Keratinocyte (primary cell): Measurements from ENCODE around the gene FNIP2. TPM values are rescaled to one million over a fixed set of nuclear protein-coding genes. Genes with fewer than 3 reads are reported as not detected.

Experiments
- DNase-seq: peaks from one replicate; pipeline ENCODE4 v3.0.0-alpha.2; 2011; ENCODE audit warnings: low read depth, missing footprints, low spot score
- FAIRE-seq: peaks from 2 replicates; lab custom pipeline; 2011; peaks lifted over from hg19 to GRCh38; lab: Jason Lieb, UNC
- H2AFZ ChIP-seq: 2 replicates; pipeline ENCODE4 v1.6.0; 2012; ENCODE audit warnings: low read length, control low read depth, inconsistent platforms; ENCODE audit not compliant: control insufficient read depth
- H3K27ac ChIP-seq: 2 replicates; pipeline ENCODE4 v1.5.1; 2011; ENCODE audit warnings: low read length; ENCODE audit not compliant: control insufficient read depth, insufficient read depth
- H3K27me3 ChIP-seq: 3 replicates; pipeline ENCODE4 v1.6.0; 2011; ENCODE audit warnings: low read length; ENCODE audit not compliant: control insufficient read depth, insufficient read depth; ENCODE audit errors: extremely low read depth
- H3K36me3 ChIP-seq, 2 experiments: 2 replicates in 1 of 2; 3 replicates in 1 of 2; pipeline ENCODE4 v1.5.1; 2011; ENCODE audit warnings: low read length in 2 of 2, mild to moderate bottlenecking in 1 of 2; ENCODE audit not compliant: control insufficient read depth in 2 of 2, insufficient read depth in 2 of 2; ENCODE audit errors: extremely low read depth in 1 of 2
- H3K4me1 ChIP-seq: 3 replicates; pipeline ENCODE4 v1.5.1; 2011; ENCODE audit warnings: low read length; ENCODE audit not compliant: control insufficient read depth, insufficient read depth; ENCODE audit errors: extremely low read depth
- H3K4me2 ChIP-seq: 3 replicates; pipeline ENCODE4 v1.6.0; 2011; ENCODE audit warnings: low read depth, low read length; ENCODE audit not compliant: control insufficient read depth, insufficient read depth; ENCODE audit errors: extremely low read depth
- H3K4me3 ChIP-seq, 3 experiments: fragments of 200-600 bp in 1 of 3; sonication (generic) in 1 of 3; 2 replicates in 2 of 3; 3 replicates in 1 of 3; pipeline ENCODE4 v1.5.1; 2011 to 2016; ENCODE audit warnings: low read length in 3 of 3, mild to moderate bottlenecking in 3 of 3, control low read depth in 2 of 3, inconsistent platforms in 1 of 3, low read depth in 1 of 3, mixed read lengths in 1 of 3, mixed run types in 1 of 3, moderate library complexity in 1 of 3; ENCODE audit not compliant: control insufficient read depth in 2 of 3, insufficient read depth in 2 of 3; ENCODE audit errors: extremely low read depth in 1 of 3
- H3K79me2 ChIP-seq: 2 replicates; pipeline ENCODE4 v1.6.0; 2012; ENCODE audit warnings: low read length; ENCODE audit not compliant: control insufficient read depth, insufficient read depth
- H3K9ac ChIP-seq: 3 replicates; pipeline ENCODE4 v1.6.0; 2011; ENCODE audit warnings: low read length; ENCODE audit not compliant: control insufficient read depth, insufficient read depth; ENCODE audit errors: extremely low read depth
- H3K9me1 ChIP-seq: 3 replicates; pipeline ENCODE4 v1.6.0; 2011; ENCODE audit warnings: low read length; ENCODE audit not compliant: control insufficient read depth, insufficient read depth; ENCODE audit errors: extremely low read depth
- H3K9me3 ChIP-seq: 2 replicates; pipeline ENCODE4 v1.5.1; 2012; ENCODE audit warnings: low read depth, low read length; ENCODE audit not compliant: control insufficient read depth
- H4K20me1 ChIP-seq: 3 replicates; pipeline ENCODE4 v1.6.0; 2011; ENCODE audit warnings: low read length; ENCODE audit not compliant: control insufficient read depth, insufficient read depth; ENCODE audit errors: extremely low read depth
- EZH2 ChIP-seq: IDR thresholded peaks from one replicate; pipeline ENCODE4 v1.6.1; 2012; ENCODE audit warnings: inconsistent platforms, mild to moderate bottlenecking, low read length, moderate library complexity
- dilution Hi-C: fragments of 300-500 bp; cut with MboI; formaldehyde crosslinking; loops from one replicate; pipeline ENCODE4 v1.7.0; 2020; ENCODE audit warnings: low sequenced_read_pairs; ENCODE audit not compliant: extremely low pct_ligation_motif_present
- polyA plus RNA-seq, 5 experiments: library from polyadenylated mRNA; depleted of rRNA in 3 of 5; stranded (reverse) in 3 of 5; stranded (forward) in 1 of 5; unstranded in 1 of 5; fragments of >200 nt; gene quantifications; 1 replicate in 1 of 5; 2 replicates in 3 of 5; 3 replicates in 1 of 5; pipeline versions ENCODE4 v1.2.1 to v1.2.3, GENCODE V29; 2011 to 2012; ENCODE audit warnings: missing spikeins in 2 of 5, low read depth in 1 of 5, low replicate concordance in 1 of 5
- TF ChIP-seq, protein P1 (sequence below), 3 experiments: IDR thresholded peaks in 1 of 3; conservative IDR thresholded peaks in 1 of 3; optimal IDR thresholded peaks in 1 of 3; 2 replicates in 2 of 3; 3 replicates in 1 of 3; pipeline versions ENCODE3 to v1.5.1; 2011; ENCODE audit warnings: low read length in 3 of 3, mild to moderate bottlenecking in 3 of 3, moderate library complexity in 2 of 3, control low read depth in 1 of 3, inconsistent platforms in 1 of 3; ENCODE audit not compliant: insufficient read depth in 2 of 3; ENCODE audit errors: extremely low read depth in 1 of 3

Gene FNIP2
- polyA plus RNA-seq, 1 donor (not counting 4 experiments of a cell fraction or from before 2014, with no cell fraction given): 6.2 TPM

DNA sequence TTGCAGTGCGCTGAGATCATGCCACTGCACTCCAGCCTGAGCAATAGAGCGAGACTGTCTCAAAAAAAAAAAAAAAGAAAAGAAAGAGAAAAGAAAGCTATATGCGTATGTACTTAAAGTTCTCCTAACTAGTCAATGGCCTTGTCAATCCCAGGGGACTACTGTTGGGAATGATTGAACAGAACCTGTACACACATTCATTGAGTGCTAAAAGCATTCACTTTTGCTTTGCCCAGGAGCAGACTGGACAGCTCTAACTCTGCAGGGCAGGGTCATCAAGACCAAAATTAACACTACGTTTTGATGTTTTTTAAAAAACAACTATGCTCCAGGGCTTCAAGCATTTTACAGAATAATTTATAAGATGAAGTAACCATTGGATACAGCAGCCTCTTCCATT, 106.2 kb downstream of the FNIP2 start:
- DNase-seq (no peak), FAIRE-seq (no peak)
- no peaks in the 10 kb centered on the region for H3K27me3 ChIP-seq
- no peak overlapping the region for H3K4me3 ChIP-seq
- H3K79me2 ChIP-seq: no peaks in the 10 kb centered on the region
- H3K27ac ChIP-seq: no peak overlapping the region
- H3K4me1 ChIP-seq: peaks cover 13% of the 10 kb centered on the region
- H3K9ac ChIP-seq: no peak overlapping the region
- TF ChIP-seq, protein P1, sequence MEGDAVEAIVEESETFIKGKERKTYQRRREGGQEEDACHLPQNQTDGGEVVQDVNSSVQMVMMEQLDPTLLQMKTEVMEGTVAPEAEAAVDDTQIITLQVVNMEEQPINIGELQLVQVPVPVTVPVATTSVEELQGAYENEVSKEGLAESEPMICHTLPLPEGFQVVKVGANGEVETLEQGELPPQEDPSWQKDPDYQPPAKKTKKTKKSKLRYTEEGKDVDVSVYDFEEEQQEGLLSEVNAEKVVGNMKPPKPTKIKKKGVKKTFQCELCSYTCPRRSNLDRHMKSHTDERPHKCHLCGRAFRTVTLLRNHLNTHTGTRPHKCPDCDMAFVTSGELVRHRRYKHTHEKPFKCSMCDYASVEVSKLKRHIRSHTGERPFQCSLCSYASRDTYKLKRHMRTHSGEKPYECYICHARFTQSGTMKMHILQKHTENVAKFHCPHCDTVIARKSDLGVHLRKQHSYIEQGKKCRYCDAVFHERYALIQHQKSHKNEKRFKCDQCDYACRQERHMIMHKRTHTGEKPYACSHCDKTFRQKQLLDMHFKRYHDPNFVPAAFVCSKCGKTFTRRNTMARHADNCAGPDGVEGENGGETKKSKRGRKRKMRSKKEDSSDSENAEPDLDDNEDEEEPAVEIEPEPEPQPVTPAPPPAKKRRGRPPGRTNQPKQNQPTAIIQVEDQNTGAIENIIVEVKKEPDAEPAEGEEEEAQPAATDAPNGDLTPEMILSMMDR (optimal IDR thresholded peaks at IDR 0.05 in 1 of 3, IDR thresholded peaks at IDR 0.05 in 1 of 3, conservative IDR thresholded peaks at IDR 0.05 in 1 of 3; ENCODE audit: extremely low read depth in 1 of 3, insufficient read depth in 2 of 3, low read length in 3 of 3): no peak
- no peak for TF ChIP-seq EZH2
- no peaks in the 10 kb centered on the region for H3K9me3 ChIP-seq
- peaks cover 0 to 1% of the 10 kb centered on the region in 2 experiments for H3K36me3 ChIP-seq
- H4K20me1 ChIP-seq: no peaks in the 10 kb centered on the region
- dilution Hi-C loops: no loop called here
- H2AFZ ChIP-seq: no peak overlapping the region
- no peaks in the 10 kb centered on the region for H3K9me1 ChIP-seq
- H3K4me2 ChIP-seq: no peak overlapping the region

DNA sequence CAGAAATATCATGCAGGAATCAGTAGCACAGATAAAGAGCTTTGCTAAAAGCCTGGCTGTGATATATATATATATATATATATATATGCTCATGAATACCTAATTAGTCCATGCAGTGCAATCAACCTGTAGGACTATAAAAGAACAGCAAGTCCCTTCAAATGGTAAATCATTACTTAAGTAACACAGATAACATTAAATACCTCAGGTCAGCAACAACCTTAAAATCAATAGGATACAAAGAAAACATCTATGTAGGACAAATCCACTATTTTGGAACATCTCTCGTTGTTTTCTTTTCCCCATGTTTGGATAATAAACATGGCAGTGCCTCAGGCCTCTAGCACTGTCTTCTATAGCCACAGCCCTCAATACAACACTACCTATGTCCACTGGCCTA, 106.6 kb downstream of the FNIP2 start:
- Histone ChIP-seq H4K20me1 (no peaks in the 10 kb centered on the region), H3K4me3 (no peak overlapping the region), H3K79me2 (no peaks in the 10 kb centered on the region), H3K27me3 (no peaks in the 10 kb centered on the region), H3K9me3 (no peaks in the 10 kb centered on the region), H3K4me2 (no peak overlapping the region), H2AFZ (no peak overlapping the region), H3K36me3 (peaks cover 0 to 1% of the 10 kb centered on the region in 2 experiments), H3K4me1 (peaks cover 13% of the 10 kb centered on the region), H3K9ac (no peak overlapping the region), H3K9me1 (no peaks in the 10 kb centered on the region), H3K27ac (no peak overlapping the region)
- dilution Hi-C loops: no loop called here
- FAIRE-seq: no peak
- TF ChIP-seq, protein P1 (optimal IDR thresholded peaks at IDR 0.05 in 1 of 3, IDR thresholded peaks at IDR 0.05 in 1 of 3, conservative IDR thresholded peaks at IDR 0.05 in 1 of 3; ENCODE audit: extremely low read depth in 1 of 3, insufficient read depth in 2 of 3, low read length in 3 of 3): no peak
- no peak for TF ChIP-seq EZH2
- DNase-seq: no peak
